ENCODE measurements around the gene MAST1.
"Not testable (repeated sequence)": the region's sequence is repeated elsewhere in the genome, so short reads cannot be mapped to it uniquely, and the experiment has no call there.

Gene MAST1

DNA sequence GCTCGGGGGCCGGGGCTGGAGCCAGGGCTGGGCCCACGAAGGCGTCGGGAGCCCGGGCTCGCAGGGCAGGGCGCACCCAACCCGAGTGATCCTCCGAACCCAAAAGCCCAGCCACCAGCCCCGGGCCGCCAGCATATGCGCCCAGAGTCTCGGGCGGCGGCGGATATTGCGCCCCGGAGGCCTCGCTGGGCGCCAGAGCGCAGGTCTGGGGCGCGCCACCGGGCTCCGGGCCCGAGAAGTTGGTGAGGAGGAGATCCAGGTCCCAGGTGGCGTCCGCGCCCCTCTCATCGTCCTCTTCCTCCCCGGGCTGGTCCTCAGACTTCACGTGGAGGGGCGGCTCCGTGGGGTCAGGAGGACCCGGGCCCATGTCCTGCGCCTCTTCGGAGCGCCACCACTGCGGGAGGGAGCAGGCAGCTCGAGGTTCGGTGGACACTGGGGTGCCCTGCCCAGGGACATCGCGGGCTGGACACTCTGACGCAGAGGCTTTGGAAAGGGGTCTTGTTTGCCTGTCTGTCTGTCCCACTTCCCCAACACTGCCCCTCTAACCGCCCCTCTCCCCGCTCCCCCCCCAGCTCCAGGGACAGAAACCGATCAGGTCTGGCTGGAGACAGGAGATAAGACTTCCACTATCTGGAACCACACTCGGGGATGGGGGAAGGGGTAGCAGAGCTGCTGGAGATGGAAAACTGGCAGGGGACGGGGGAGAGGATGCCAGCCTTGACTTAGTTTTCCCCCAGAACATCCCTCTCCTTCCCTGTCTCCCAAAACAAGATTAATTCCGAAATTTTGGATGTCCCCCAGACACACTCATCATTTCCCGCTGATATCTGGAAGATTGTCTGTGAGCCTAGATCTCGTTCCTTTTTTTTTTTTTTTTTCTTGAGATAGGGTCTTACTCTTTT is 47.7 kb downstream of the MAST1 start:
- DNase-seq (ENCODE audit: low spot score) (no peak), ATAC-seq (ENCODE audit: low read depth) (no peak)
- Histone ChIP-seq H3K9me3 (ENCODE audit: severe bottlenecking) (peaks cover 11% of the 10 kb centered on the region), H3K4me3 (ENCODE audit: severe bottlenecking) (peak overlapping the region; percentile 28), H3K36me3 (ENCODE audit: low read depth) (no peaks in the 10 kb centered on the region), H3K27ac (ENCODE audit: poor library complexity, severe bottlenecking) (no peak overlapping the region), H3K4me1 (ENCODE audit: insufficient read depth, poor library complexity, severe bottlenecking) (no peaks in the 10 kb centered on the region), H3K27me3 (ENCODE audit: insufficient read depth, poor library complexity, severe bottlenecking) (no peaks in the 10 kb centered on the region)
- TF ChIP-seq, protein P1, sequence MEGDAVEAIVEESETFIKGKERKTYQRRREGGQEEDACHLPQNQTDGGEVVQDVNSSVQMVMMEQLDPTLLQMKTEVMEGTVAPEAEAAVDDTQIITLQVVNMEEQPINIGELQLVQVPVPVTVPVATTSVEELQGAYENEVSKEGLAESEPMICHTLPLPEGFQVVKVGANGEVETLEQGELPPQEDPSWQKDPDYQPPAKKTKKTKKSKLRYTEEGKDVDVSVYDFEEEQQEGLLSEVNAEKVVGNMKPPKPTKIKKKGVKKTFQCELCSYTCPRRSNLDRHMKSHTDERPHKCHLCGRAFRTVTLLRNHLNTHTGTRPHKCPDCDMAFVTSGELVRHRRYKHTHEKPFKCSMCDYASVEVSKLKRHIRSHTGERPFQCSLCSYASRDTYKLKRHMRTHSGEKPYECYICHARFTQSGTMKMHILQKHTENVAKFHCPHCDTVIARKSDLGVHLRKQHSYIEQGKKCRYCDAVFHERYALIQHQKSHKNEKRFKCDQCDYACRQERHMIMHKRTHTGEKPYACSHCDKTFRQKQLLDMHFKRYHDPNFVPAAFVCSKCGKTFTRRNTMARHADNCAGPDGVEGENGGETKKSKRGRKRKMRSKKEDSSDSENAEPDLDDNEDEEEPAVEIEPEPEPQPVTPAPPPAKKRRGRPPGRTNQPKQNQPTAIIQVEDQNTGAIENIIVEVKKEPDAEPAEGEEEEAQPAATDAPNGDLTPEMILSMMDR (IDR thresholded peaks at IDR 0.05; ENCODE audit: poor library complexity, severe bottlenecking): peak; percentile 43

DNA sequence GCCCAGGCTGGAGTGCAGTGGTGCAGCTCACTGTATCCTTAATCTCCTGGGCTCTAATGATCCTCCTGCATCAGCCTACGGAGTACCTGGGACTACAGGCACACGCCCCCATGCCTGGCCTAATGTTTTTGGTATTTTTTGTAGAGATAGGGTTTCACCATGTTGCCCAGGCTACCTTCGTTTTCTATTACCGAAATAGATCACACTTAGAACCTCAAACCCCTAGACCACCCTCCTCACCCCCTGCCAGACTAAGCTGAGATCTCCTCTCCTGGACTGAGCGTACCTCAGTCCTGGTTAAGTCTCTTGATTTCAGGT is 48.3 kb downstream of the MAST1 start:
- H3K4me3 ChIP-seq (ENCODE audit: severe bottlenecking): no peak overlapping the region

DNA sequence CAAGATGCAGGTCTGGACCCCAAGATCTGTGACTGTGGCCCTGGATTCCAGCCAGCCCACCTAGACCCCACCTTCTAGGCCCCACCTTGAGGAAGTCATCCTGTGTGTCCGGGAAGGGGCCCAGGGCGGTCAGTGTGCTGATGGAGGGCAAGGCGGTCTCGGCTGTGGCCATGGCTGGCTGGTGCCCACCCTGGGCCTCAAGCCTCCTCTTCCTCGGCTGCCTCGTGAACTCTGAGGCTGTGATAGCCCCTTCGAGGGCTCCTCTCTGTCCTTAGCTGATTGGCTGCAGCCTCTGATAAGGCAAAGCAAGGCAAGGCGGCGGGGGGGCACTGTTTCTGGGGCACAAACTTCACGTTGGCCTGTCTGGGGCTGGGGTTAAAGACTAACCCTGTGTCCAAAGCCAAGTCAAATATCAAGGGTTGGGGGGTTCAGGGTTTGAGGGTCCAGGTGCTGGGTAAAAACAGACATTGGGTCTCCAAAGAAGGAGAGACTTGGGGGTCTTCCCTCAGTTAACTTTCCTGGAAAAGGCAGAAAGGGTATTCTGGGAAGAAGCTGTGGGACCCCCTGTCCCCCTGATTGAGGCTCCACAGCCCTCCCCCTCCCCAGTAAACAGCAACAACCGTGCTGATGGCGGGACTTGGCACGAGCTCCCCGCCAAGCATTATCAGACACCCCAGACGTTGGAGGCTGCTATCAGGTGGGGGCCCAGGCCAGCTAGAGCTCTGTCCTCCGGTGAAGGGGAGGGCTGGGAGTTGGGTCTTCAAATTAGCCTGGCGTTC is 48.8 kb downstream of the MAST1 start, which contains the start of gene KLF1:
KLF1 (minus strand) TSS at position 233 of the 779 bp plus-strand sequence; CDS start at position 172, 61 bp downstream.
- TF ChIP-seq, protein P1 (IDR thresholded peaks at IDR 0.05; ENCODE audit: poor library complexity, severe bottlenecking): no peak
- Histone ChIP-seq H3K27ac (ENCODE audit: poor library complexity, severe bottlenecking) (no peak within 1 kb of the TSS), H3K9me3 (ENCODE audit: severe bottlenecking) (peaks cover 11% of the 10 kb centered on the region), H3K4me1 (ENCODE audit: insufficient read depth, poor library complexity, severe bottlenecking) (no peaks in the 10 kb centered on the region), H3K36me3 (ENCODE audit: low read depth) (no peaks in the 10 kb centered on the region), H3K4me3 (ENCODE audit: severe bottlenecking) (no peak within 1 kb of the TSS), H3K27me3 (ENCODE audit: insufficient read depth, poor library complexity, severe bottlenecking) (no peaks in the 10 kb centered on the region)
- ATAC-seq (ENCODE audit: low read depth) (no peak), DNase-seq (ENCODE audit: low spot score) (no peak)

More for the DNA sequence above, 48.3 kb downstream of the MAST1 start:
- H3K27ac ChIP-seq (ENCODE audit: poor library complexity, severe bottlenecking): no peak overlapping the region
- H3K27me3 ChIP-seq (ENCODE audit: insufficient read depth, poor library complexity, severe bottlenecking): no peaks in the 10 kb centered on the region
- no peak for ATAC-seq (ENCODE audit: low read depth)
- no peak for DNase-seq (ENCODE audit: low spot score)
- no peaks in the 10 kb centered on the region for H3K36me3 ChIP-seq (ENCODE audit: low read depth)
- H3K4me1 ChIP-seq (ENCODE audit: insufficient read depth, poor library complexity, severe bottlenecking): no peaks in the 10 kb centered on the region
- H3K9me3 ChIP-seq (ENCODE audit: severe bottlenecking): peaks cover 11% of the 10 kb centered on the region
- TF ChIP-seq, protein P1 (IDR thresholded peaks at IDR 0.05; ENCODE audit: poor library complexity, severe bottlenecking): no peak

DNA sequence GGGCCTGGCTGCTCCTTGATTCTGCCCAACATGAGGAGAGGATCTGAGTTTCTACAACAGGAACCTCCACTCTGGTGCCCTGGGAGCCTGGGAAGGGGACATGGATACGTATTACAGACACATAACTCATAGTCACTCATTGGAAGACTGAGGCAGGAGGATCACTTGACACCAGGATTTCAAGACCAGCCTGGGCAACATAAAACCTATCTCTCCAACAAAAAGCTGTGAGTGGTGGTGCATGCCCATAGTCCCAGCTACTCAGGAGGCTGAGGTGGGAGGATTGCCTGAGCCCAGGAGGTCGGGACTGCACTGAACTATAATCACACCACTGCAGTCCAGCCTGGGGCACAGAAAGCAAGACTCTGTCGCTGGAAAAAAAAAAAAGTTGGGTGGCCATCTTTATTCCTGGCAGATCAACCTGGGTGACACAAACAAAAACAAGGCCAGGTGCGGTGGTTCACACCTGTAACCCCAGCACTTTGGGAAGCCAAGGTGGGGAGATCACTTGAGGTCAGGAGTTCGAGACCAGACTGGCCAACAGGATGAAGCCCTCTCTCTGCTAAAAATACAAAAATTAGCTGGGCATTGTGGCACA is 49.8 kb downstream of the MAST1 start:
- Histone ChIP-seq H3K36me3 (ENCODE audit: low read depth) (no peaks in the 10 kb centered on the region), H3K4me1 (ENCODE audit: insufficient read depth, poor library complexity, severe bottlenecking) (no peaks in the 10 kb centered on the region), H3K9me3 (ENCODE audit: severe bottlenecking) (peaks cover 11% of the 10 kb centered on the region), H3K27me3 (ENCODE audit: insufficient read depth, poor library complexity, severe bottlenecking) (no peaks in the 10 kb centered on the region), H3K4me3 (ENCODE audit: severe bottlenecking) (no peak overlapping the region), H3K27ac (ENCODE audit: poor library complexity, severe bottlenecking) (no peak overlapping the region)
- TF ChIP-seq, protein P1 (IDR thresholded peaks at IDR 0.05; ENCODE audit: poor library complexity, severe bottlenecking): no peak
- ATAC-seq (ENCODE audit: low read depth) (no peak), DNase-seq (ENCODE audit: low spot score) (no peak)

DNA sequence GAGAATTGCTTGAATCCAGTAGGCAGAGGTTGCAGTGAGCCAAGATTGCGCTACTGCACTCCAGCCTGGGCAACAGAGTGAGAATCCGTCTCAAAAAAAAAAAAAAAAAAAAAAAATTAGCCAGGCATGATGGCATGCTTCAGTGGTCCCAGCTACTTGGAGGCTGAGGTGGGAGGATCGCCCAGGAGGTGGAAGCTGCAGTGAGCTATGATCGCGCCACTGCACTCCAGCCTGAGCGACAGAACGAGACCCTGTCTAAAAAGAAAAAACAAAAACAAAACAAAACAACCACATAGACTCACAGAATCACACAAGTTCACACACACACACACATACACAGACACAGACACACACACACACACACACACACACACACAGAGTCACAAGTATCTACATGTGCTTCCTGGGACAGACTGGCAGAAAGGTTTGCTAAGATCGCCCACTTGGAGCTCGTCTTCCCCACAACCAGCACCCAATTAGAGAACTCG is 52.0 kb downstream of the MAST1 start:
- H3K4me3 ChIP-seq (ENCODE audit: severe bottlenecking): peak overlapping the region; percentile 59
- H3K36me3 ChIP-seq (ENCODE audit: low read depth); H3K27me3 ChIP-seq (ENCODE audit: insufficient read depth, poor library complexity, severe bottlenecking); DNase-seq (ENCODE audit: low spot score); H3K27ac ChIP-seq (ENCODE audit: poor library complexity, severe bottlenecking); H3K9me3 ChIP-seq (ENCODE audit: severe bottlenecking); H3K4me1 ChIP-seq (ENCODE audit: insufficient read depth, poor library complexity, severe bottlenecking); ATAC-seq (ENCODE audit: low read depth): not testable (repeated sequence)
